Measurements from ENCODE around the gene UBR2. TPM values are rescaled to one million over a fixed set of nuclear protein-coding genes. Genes with fewer than 3 reads are reported as not detected.
A peak's percentile ranks its signal among the peaks of the same experiment; 100 is the strongest.
"Not testable (repeated sequence)": the region's sequence is repeated elsewhere in the genome, so short reads cannot be mapped to it uniquely, and the experiment has no call there.

UBR2 gene
- total RNA-seq, 2 experiments from 2014 or later: 23.9 to 28.1 TPM

GRCh38 chr6:42652024-42652746, 88.4 kb downstream of the UBR2 start:
- H3K27me3 Mint-ChIP-seq: no peaks in the 10 kb centered on the region
- H3K4me1 Mint-ChIP-seq: no peaks in the 10 kb centered on the region
- H3K36me3 Mint-ChIP-seq (ENCODE audit: low read depth): peaks cover 30% of the 10 kb centered on the region
- ChIA-PET POLR2A (no interaction called here), CTCF (interaction anchor here (0.8 to 4.7 kb wide), 2 partner anchors 10 to 37 kb away, joined by 4 to 21 read pairs; no protein-coding TSS in a partner anchor)
- no peak for DNase-seq
- no peak for ATAC-seq
- intact Hi-C loops (cut with DNase I, micrococcal nuclease): no loop called here
- H3K4me3 Mint-ChIP-seq: no peak overlapping the region
- H3K27ac Mint-ChIP-seq: no peak overlapping the region
- H3K9me3 Mint-ChIP-seq (ENCODE audit: low read depth): no peaks in the 10 kb centered on the region

- Mint-ChIP-seq H3K9me3 (ENCODE audit: low read depth) (no peaks in the 10 kb centered on the region), H3K4me1 (no peaks in the 10 kb centered on the region), H3K4me3 (no peak overlapping the region), H3K27ac (no peak overlapping the region), H3K27me3 (no peaks in the 10 kb centered on the region), H3K36me3 (ENCODE audit: low read depth) (peaks cover 32% of the 10 kb centered on the region)
- DNase-seq: no peak
- ChIA-PET POLR2A (no interaction called here), CTCF (interaction anchor here (0.6 to 1.9 kb wide), 5 partner anchors 15 to 853 kb away, joined by 3 to 6 read pairs (median 4); no protein-coding TSS in a partner anchor)
- no peak for ATAC-seq
- intact Hi-C loops (cut with DNase I, micrococcal nuclease): no loop called here
These were observed 90.0 kb downstream of the UBR2 start for GRCh38 chr6:42653851-42654250.

- CTCF ChIA-PET: interaction anchor here (0.6 to 1.0 kb wide), 4 partner anchors 15 to 352 kb away, joined by 3 read pairs; no protein-coding TSS in a partner anchor
- intact Hi-C loops (cut with DNase I, micrococcal nuclease): no loop called here
These were observed 96.0 kb downstream of the UBR2 start for GRCh38 chr6:42659806-42660205.

GRCh38 chr6:42661540-42662153, 97.8 kb downstream of the UBR2 start:
- ATAC-seq: peak; percentile 91
- no peaks in the 10 kb centered on the region for H3K4me1 Mint-ChIP-seq
- peak; percentile 90 for DNase-seq
- H3K4me3 Mint-ChIP-seq: no peak overlapping the region
- no peaks in the 10 kb centered on the region for H3K27me3 Mint-ChIP-seq
- ChIA-PET POLR2A (interaction anchor here (0.6 kb wide), 1 partner anchor 121 kb away, joined by 3 read pairs; no protein-coding TSS in a partner anchor), CTCF (interaction anchor here (0.5 to 4.4 kb wide), 30 partner anchors 9 to 669 kb away, joined by 3 to 54 read pairs (median 5); partner anchors contain the start of gene RPL7L1)
- intact Hi-C loops (cut with DNase I, micrococcal nuclease): loop anchor here (1.0 kb wide), 4 partner anchors 65 to 238 kb away; partner anchors contain the start of gene RPL7L1 (in 1 of the 2)
- H3K27ac Mint-ChIP-seq: no peak overlapping the region
- H3K36me3 Mint-ChIP-seq (ENCODE audit: low read depth): peaks cover 35% of the 10 kb centered on the region
- H3K9me3 Mint-ChIP-seq (ENCODE audit: low read depth): no peaks in the 10 kb centered on the region

More at GRCh38 chr6:42659806-42660205, 96.0 kb downstream of the UBR2 start:
- no peaks in the 10 kb centered on the region for H3K27me3 Mint-ChIP-seq
- no peaks in the 10 kb centered on the region for H3K9me3 Mint-ChIP-seq (ENCODE audit: low read depth)
- POLR2A ChIA-PET: no interaction called here
- no peaks in the 10 kb centered on the region for H3K4me1 Mint-ChIP-seq
- H3K4me3 Mint-ChIP-seq: no peak overlapping the region
- no peak for DNase-seq
- no peak for ATAC-seq
- no peak overlapping the region for H3K27ac Mint-ChIP-seq
- H3K36me3 Mint-ChIP-seq (ENCODE audit: low read depth): peaks cover 31% of the 10 kb centered on the region

- DNase-seq: no peak
- ChIA-PET CTCF (interaction anchor here (1.0 to 4.4 kb wide), 10 partner anchors 8 to 236 kb away, joined by 3 to 54 read pairs (median 16); partner anchors contain the start of gene RPL7L1), POLR2A (no interaction called here)
- H3K4me1 Mint-ChIP-seq: no peaks in the 10 kb centered on the region
- ATAC-seq: no peak
- H3K27ac Mint-ChIP-seq: no peak overlapping the region
- H3K36me3 Mint-ChIP-seq (ENCODE audit: low read depth): peaks cover 31% of the 10 kb centered on the region
- intact Hi-C loops (cut with DNase I, micrococcal nuclease): no loop called here
- H3K9me3 Mint-ChIP-seq (ENCODE audit: low read depth): no peaks in the 10 kb centered on the region
- H3K27me3 Mint-ChIP-seq: no peaks in the 10 kb centered on the region
- no peak overlapping the region for H3K4me3 Mint-ChIP-seq
These were observed 100.9 kb downstream of the UBR2 start for GRCh38 chr6:42664718-42665117.

GRCh38 chr6:42674368-42674767, 110.5 kb downstream of the UBR2 start:
- H3K27ac Mint-ChIP-seq; intact Hi-C loops (cut with DNase I, micrococcal nuclease); ATAC-seq; POLR2A ChIA-PET; H3K4me3 Mint-ChIP-seq; DNase-seq; H3K9me3 Mint-ChIP-seq (ENCODE audit: low read depth); H3K27me3 Mint-ChIP-seq: not testable (repeated sequence)
- Mint-ChIP-seq H3K36me3 (ENCODE audit: low read depth) (peaks cover 52% of the 10 kb centered on the region), H3K4me1 (peaks cover 11% of the 10 kb centered on the region)
- CTCF ChIA-PET: interaction anchor here (0.8 to 2.3 kb wide), 3 partner anchors 11 to 53 kb away, joined by 5 to 15 read pairs (median 10); no protein-coding TSS in a partner anchor

GRCh38 chr6:42674780-42675179, 111.0 kb downstream of the UBR2 start:
- Mint-ChIP-seq H3K9me3 (ENCODE audit: low read depth) (no peaks in the 10 kb centered on the region), H3K27ac (no peak overlapping the region), H3K4me1 (peaks cover 11% of the 10 kb centered on the region), H3K27me3 (no peaks in the 10 kb centered on the region), H3K36me3 (ENCODE audit: low read depth) (peaks cover 52% of the 10 kb centered on the region), H3K4me3 (no peak overlapping the region)
- intact Hi-C loops (cut with DNase I, micrococcal nuclease): no loop called here
- POLR2A ChIA-PET: no interaction called here
- DNase-seq: no peak
- ATAC-seq: no peak
- CTCF ChIA-PET: interaction anchor here (0.8 kb wide), 1 partner anchor 54 kb away, joined by 5 read pairs; no protein-coding TSS in a partner anchor

GRCh38 chr6:42679358-42679757, 115.5 kb downstream of the UBR2 start:
- H3K36me3 Mint-ChIP-seq (ENCODE audit: low read depth): peaks cover 60% of the 10 kb centered on the region
- ATAC-seq (no peak), DNase-seq (no peak)
- intact Hi-C loops (cut with DNase I, micrococcal nuclease): no loop called here
- no peaks in the 10 kb centered on the region for H3K9me3 Mint-ChIP-seq (ENCODE audit: low read depth)
- no peaks in the 10 kb centered on the region for H3K4me1 Mint-ChIP-seq
- H3K27ac Mint-ChIP-seq: no peak overlapping the region
- POLR2A ChIA-PET: no interaction called here
- no peaks in the 10 kb centered on the region for H3K27me3 Mint-ChIP-seq
- CTCF ChIA-PET: interaction anchor here (0.7 to 1.7 kb wide), 4 partner anchors 18 to 198 kb away, joined by 3 to 4 read pairs (median 3); no protein-coding TSS in a partner anchor
- no peak overlapping the region for H3K4me3 Mint-ChIP-seq

- Mint-ChIP-seq H3K4me1 (peaks cover 12% of the 10 kb centered on the region), H3K27ac (no peak overlapping the region), H3K36me3 (ENCODE audit: low read depth) (peaks cover 48% of the 10 kb centered on the region), H3K9me3 (ENCODE audit: low read depth) (no peaks in the 10 kb centered on the region), H3K4me3 (no peak overlapping the region), H3K27me3 (no peaks in the 10 kb centered on the region)
- intact Hi-C loops (cut with DNase I, micrococcal nuclease): no loop called here
- ChIA-PET CTCF (interaction anchor here (0.8 kb wide), 1 partner anchor 127 kb away, joined by 3 read pairs; no protein-coding TSS in a partner anchor), POLR2A (interaction anchor here (0.6 kb wide), 1 partner anchor 194 kb away, joined by 10 read pairs; no protein-coding TSS in a partner anchor)
- ATAC-seq (no peak), DNase-seq (no peak)
These were observed 124.5 kb downstream of the UBR2 start for GRCh38 chr6:42688281-42688680.

GRCh38 chr6:42689371-42689770, 125.5 kb downstream of the UBR2 start:
- DNase-seq (no peak), ATAC-seq (no peak)
- Mint-ChIP-seq H3K4me1 (peaks cover 21% of the 10 kb centered on the region), H3K9me3 (ENCODE audit: low read depth) (no peaks in the 10 kb centered on the region), H3K4me3 (no peak overlapping the region), H3K27ac (no peak overlapping the region), H3K36me3 (ENCODE audit: low read depth) (peaks cover 42% of the 10 kb centered on the region), H3K27me3 (no peaks in the 10 kb centered on the region)
- ChIA-PET POLR2A (no interaction called here), CTCF (interaction anchor here (0.5 to 1.4 kb wide), 4 partner anchors 10 to 206 kb away, joined by 3 to 5 read pairs (median 3); no protein-coding TSS in a partner anchor)
- intact Hi-C loops (cut with DNase I, micrococcal nuclease): no loop called here

- POLR2A ChIA-PET: no interaction called here
- peaks cover 41% of the 10 kb centered on the region for H3K36me3 Mint-ChIP-seq (ENCODE audit: low read depth)
- no peak for ATAC-seq
- H3K27ac Mint-ChIP-seq: peak overlapping the region; percentile 44
- intact Hi-C loops (cut with DNase I, micrococcal nuclease): no loop called here
- H3K4me3 Mint-ChIP-seq: no peak overlapping the region
- H3K9me3 Mint-ChIP-seq (ENCODE audit: low read depth): no peaks in the 10 kb centered on the region
- no peaks in the 10 kb centered on the region for H3K27me3 Mint-ChIP-seq
- peaks cover 23% of the 10 kb centered on the region for H3K4me1 Mint-ChIP-seq
- DNase-seq: no peak
- CTCF ChIA-PET: interaction anchor here (0.6 to 1.4 kb wide), 5 partner anchors 9 to 709 kb away, joined by 3 to 5 read pairs (median 3); no protein-coding TSS in a partner anchor
These were observed 126.4 kb downstream of the UBR2 start for GRCh38 chr6:42690151-42690702.

Data from activated CD4-positive, alpha-beta T cell treated with anti-CD3 and anti-CD28 coated beads for 36 hours (primary cell).